ENCODE data around the gene PAK5.

Gene PAK5

DNA sequence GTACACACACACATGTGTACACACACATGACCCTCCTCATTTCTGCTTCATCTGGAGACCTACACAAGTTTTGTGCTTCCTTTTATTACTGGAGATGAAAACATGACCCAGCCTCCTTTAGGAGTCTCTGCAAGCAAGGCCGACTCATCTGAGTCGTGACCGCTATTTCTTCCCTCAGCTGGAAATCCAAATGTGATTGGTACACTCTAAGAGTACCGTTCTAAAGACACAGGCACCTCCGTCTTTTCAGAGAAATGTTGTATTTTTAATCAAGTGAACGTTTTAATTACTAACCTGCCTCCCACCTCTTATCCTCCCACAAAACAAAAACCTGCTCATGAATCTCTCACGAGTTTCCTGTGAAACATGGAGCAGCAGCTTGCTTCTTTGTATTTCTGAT, 261.5 kb downstream of the PAK5 start:
- CTCF ChIA-PET, result no interaction called here
- H3K4me3 Mint-ChIP-seq, result no peak overlapping the region
- H3K9me3 Mint-ChIP-seq, result no peaks in the 10 kb centered on the region
- H3K4me1 Mint-ChIP-seq, result no peaks in the 10 kb centered on the region
- H3K27me3 Mint-ChIP-seq, result no peaks in the 10 kb centered on the region
- no peak overlapping the region for H3K27ac Mint-ChIP-seq
- no peak for DNase-seq
- no peaks in the 10 kb centered on the region for H3K36me3 Mint-ChIP-seq

DNA sequence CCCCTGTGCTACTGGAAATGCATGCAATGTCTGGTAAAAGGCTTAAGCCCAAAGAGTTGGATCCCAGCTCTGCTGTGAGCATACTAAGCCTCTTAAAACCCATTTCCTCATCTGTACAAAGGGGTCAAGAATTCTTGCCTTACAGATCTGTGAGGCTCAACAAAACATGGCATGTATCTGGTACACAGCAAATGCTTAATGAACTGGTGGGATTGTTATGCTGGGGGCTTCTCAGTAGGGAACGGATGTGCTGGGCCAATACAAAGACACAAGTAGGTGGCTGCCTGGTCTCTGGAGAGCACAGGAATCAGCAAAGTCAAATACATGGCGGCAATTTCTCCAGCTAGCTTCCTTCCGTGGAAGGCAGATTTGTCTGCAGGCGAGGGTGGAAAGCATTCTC, 262.2 kb downstream of the PAK5 start:
- Mint-ChIP-seq H3K4me3 (no peak overlapping the region), H3K27me3 (no peaks in the 10 kb centered on the region), H3K36me3 (no peaks in the 10 kb centered on the region), H3K27ac (no peak overlapping the region), H3K4me1 (no peaks in the 10 kb centered on the region), H3K9me3 (no peaks in the 10 kb centered on the region)
- no peak for DNase-seq
- CTCF ChIA-PET, result no interaction called here

DNA sequence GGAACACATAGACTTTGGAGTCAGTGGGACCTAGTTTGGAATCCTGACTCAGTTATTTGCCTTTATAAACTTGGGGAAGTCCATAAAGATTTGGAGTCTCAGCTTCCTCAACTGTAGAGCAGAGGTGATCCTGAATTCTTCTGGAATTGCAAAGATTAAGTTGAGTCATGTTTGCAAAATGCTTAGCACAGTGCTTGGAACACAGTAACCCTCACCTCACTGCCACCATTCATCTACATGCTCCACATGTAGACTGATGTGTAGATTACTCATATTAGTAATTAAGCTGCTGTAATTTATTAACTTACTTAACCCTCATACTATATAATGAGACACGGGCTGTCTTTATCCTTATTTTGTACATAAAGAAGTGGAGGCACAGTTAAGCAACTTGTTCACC, 263.0 kb downstream of the PAK5 start:
- no peak for DNase-seq
- Mint-ChIP-seq H3K27me3 (no peaks in the 10 kb centered on the region), H3K4me3 (no peak overlapping the region), H3K27ac (no peak overlapping the region), H3K4me1 (no peaks in the 10 kb centered on the region), H3K36me3 (no peaks in the 10 kb centered on the region), H3K9me3 (no peaks in the 10 kb centered on the region)
- CTCF ChIA-PET, result no interaction called here

DNA sequence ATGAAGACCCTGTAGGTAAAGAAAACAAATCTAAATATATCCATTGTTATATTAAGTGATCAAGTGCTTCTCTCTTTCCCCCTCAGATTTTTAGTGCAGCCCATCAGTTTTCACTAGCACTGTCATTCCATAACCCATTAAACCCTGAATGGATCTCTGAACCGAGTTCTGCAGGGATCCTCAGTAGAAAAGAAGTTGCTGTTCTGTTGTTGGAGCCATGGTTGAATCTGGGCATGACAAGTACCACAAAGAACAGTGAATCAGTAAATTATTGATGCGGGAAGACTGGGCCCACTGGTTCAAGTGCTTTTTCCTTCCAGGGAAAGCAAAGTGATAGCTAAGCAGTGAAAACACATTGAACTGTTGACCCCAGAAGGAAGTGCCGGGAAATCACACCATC, 264.1 kb downstream of the PAK5 start:
- no peaks in the 10 kb centered on the region for H3K9me3 Mint-ChIP-seq
- H3K4me1 Mint-ChIP-seq, result no peaks in the 10 kb centered on the region
- H3K36me3 Mint-ChIP-seq, result no peaks in the 10 kb centered on the region
- H3K27me3 Mint-ChIP-seq, result no peaks in the 10 kb centered on the region
- DNase-seq, result no peak
- no peak overlapping the region for H3K27ac Mint-ChIP-seq
- no peak overlapping the region for H3K4me3 Mint-ChIP-seq
- CTCF ChIA-PET, result no interaction called here

DNA sequence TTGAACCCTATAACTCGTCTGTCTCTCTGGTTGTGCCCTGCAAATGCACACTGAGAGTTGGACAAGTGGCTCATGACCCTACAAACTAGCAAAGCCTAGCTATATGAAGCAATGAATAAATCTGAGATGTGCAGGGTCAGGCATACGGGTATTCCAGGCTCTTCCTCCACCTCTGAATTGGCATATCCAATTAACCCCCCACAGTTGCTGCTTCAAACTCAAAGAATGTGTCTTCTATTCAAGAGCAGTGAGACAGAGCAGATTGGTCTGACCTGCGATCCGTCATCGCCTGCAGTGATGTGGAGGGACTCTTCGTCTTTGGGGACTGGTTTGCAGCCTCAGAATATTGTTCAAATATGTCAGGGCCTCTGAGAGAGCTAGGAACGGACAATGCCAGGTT, 264.7 kb downstream of the PAK5 start:
- H3K36me3 Mint-ChIP-seq, result no peaks in the 10 kb centered on the region
- H3K27me3 Mint-ChIP-seq, result no peaks in the 10 kb centered on the region
- H3K9me3 Mint-ChIP-seq, result no peaks in the 10 kb centered on the region
- no peak overlapping the region for H3K4me3 Mint-ChIP-seq
- H3K4me1 Mint-ChIP-seq, result no peaks in the 10 kb centered on the region
- H3K27ac Mint-ChIP-seq, result no peak overlapping the region
- DNase-seq, result no peak
- CTCF ChIA-PET, result no interaction called here

DNA sequence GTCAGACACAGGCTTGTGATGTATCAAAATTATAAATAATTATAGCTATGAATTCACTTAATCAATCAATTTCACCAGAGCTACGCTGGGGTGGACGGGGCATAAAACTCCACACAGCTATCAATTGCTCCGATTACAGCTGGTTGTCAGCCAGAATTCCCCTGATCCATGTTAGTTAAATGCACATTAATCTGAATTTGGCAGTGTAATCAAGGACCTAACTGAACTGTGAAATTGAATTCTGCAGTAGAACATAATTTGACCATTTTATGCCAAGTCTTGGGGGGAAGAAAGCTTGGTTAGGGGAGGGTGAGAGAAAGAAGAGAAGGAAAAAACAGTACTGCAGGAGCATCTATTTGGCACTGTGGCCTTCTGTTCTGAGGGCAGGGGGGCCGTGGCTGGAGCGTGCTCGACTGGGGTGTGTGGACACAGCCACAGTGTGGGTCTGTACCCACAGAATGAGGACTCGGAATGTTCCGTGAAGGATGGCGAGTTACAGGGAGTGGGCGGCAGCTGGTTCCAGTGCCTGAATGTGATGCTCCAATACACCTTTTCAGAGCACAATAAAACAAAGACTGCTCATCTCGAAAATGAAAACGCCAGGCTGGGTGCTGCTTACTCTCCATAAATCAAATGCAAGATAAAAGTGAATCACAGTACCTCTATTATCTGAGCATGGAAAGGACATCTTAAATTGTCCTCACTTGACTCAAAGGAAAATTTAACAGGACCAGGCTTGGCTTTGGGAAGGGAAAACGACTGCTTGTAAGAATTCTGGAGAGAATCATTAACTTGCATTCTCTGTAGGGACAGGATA, 265.3 kb downstream of the PAK5 start:
- H3K27ac Mint-ChIP-seq, result no peak overlapping the region
- H3K27me3 Mint-ChIP-seq, result no peaks in the 10 kb centered on the region
- DNase-seq, result no peak
- H3K4me3 Mint-ChIP-seq, result no peak overlapping the region
- no peaks in the 10 kb centered on the region for H3K4me1 Mint-ChIP-seq
- no peaks in the 10 kb centered on the region for H3K9me3 Mint-ChIP-seq
- no peaks in the 10 kb centered on the region for H3K36me3 Mint-ChIP-seq
- CTCF ChIA-PET, result no interaction called here

DNA sequence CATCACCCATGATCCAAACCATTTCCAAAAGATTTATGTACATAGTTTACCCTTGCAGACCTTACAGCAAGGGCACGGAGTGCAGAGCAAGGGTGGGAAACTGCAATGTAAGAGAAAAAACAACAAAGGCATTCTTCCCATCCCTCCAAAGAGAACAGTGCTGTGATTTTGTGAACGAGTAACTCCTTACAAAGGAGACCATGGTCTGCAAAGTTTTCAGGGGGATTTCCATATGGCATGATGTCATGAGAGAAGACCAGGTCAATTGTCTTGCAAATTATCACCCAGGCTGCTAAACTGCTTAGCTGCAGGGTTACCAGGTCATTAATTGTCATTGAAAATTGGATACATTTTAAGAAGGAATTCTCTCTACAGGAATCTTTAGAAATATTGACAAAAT, 266.2 kb downstream of the PAK5 start:
- Mint-ChIP-seq H3K27ac (no peak overlapping the region), H3K9me3 (no peaks in the 10 kb centered on the region), H3K4me1 (no peaks in the 10 kb centered on the region), H3K36me3 (no peaks in the 10 kb centered on the region), H3K4me3 (no peak overlapping the region), H3K27me3 (no peaks in the 10 kb centered on the region)
- DNase-seq, result no peak
- CTCF ChIA-PET, result no interaction called here

DNA sequence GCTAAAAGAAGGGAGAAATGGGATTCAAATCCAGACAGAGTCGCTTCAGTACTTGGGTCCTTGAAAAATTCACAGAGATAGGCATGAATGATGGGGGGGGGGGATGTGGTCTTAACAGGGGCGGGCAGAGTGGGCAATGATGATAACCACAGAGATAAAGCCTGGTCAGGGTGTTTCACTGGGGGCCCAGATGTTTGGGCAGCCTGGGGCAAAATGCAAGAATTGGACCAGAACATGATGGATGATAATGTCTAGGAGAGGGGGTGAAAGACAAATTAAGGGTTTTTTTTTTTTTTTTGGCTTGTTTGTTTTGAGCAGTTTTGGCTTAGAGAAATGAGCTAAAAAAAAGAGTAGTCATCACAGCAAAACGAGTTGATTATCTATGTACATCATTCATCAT, 267.1 kb downstream of the PAK5 start:
- Mint-ChIP-seq H3K9me3 (no peaks in the 10 kb centered on the region), H3K4me3 (no peak overlapping the region), H3K36me3 (no peaks in the 10 kb centered on the region), H3K27ac (no peak overlapping the region), H3K4me1 (no peaks in the 10 kb centered on the region), H3K27me3 (no peaks in the 10 kb centered on the region)
- DNase-seq, result no peak
- CTCF ChIA-PET, result no interaction called here

DNA sequence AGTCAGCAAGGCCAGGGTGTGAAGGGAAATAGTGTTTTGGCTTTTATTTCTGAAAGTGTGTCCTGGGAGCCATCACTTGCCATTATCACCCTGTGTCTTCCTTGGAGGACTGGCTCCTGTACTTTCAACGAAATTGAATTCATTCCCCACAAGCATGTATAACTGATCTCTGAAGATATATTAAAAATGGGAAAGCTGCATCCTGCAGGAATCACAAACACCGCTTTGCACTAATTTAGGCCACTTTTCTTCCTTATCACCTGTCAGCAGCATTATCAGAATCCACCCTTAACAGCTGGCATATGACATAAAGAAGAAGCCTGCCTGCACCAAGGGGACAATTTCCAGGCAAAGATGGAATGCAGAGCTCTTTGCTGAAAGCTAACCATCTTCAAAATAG, 268.3 kb downstream of the PAK5 start:
- H3K4me1 Mint-ChIP-seq, result no peaks in the 10 kb centered on the region
- CTCF ChIA-PET, result interaction anchor here (0.5 to 0.6 kb wide), 2 partner anchors 47 to 337 kb away, joined by 3 read pairs; no protein-coding TSS in a partner anchor
- H3K4me3 Mint-ChIP-seq, result no peak overlapping the region
- H3K36me3 Mint-ChIP-seq, result no peaks in the 10 kb centered on the region
- no peaks in the 10 kb centered on the region for H3K27me3 Mint-ChIP-seq
- no peak for DNase-seq
- no peak overlapping the region for H3K27ac Mint-ChIP-seq
- H3K9me3 Mint-ChIP-seq, result no peaks in the 10 kb centered on the region

DNA sequence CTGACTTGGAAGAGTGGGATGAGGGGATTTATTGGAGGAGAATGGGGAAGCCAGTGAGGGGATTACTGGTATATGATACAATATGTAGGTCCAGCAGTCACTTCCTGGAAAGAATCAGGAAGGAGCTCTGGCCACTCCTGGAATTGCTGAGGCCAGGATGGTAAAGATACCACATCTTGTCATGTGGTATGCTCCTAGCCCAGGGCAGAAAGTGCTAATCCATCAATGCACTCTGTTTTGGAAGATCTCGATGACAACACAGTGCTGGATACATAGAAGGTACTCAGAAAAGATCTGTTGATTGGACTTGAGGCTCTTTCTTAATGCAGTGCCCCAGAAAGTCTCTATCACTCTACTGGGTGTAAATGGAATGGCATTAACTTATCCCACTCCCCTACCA, 271.9 kb downstream of the PAK5 start:
- Mint-ChIP-seq H3K9me3 (no peaks in the 10 kb centered on the region), H3K27me3 (no peaks in the 10 kb centered on the region), H3K27ac (no peak overlapping the region), H3K4me1 (no peaks in the 10 kb centered on the region), H3K4me3 (no peak overlapping the region), H3K36me3 (no peaks in the 10 kb centered on the region)
- DNase-seq, result no peak
- CTCF ChIA-PET, result no interaction called here

DNA sequence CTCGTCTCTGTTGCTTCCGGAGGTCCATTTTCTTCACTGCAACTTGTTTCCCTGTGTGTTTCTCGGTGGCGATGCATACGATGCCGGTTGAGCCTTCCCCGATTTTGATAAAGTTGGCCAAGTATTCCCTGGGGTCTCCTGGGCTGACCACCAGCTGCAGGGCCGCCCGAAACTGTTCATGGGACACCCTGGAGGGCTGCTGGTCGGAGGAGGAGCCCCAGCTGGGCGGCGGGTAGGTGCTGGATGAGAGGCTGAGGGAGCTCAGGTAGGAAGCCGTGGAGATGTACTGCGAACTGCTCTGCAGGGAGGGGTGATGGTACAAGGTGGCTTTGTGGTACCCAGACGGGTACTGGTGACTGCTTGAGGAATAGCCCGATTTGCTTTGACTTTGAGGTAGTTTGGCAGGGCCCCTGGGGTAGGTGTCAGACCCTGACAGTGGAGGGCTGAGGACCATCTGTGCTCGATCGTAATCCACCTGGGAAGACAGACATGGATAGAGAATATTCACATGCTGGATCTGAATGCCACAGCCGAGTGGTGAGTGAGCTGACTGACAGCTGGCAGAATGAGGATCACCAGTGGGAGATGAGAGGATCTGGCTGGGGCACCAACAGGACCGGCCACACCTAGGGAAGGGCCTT, 272.8 kb downstream of the PAK5 start:
- H3K27ac Mint-ChIP-seq, result no peak overlapping the region
- CTCF ChIA-PET, result no interaction called here
- H3K4me1 Mint-ChIP-seq, result no peaks in the 10 kb centered on the region
- H3K4me3 Mint-ChIP-seq, result no peak overlapping the region
- H3K27me3 Mint-ChIP-seq, result no peaks in the 10 kb centered on the region
- no peaks in the 10 kb centered on the region for H3K9me3 Mint-ChIP-seq
- DNase-seq, result no peak
- H3K36me3 Mint-ChIP-seq, result no peaks in the 10 kb centered on the region

DNA sequence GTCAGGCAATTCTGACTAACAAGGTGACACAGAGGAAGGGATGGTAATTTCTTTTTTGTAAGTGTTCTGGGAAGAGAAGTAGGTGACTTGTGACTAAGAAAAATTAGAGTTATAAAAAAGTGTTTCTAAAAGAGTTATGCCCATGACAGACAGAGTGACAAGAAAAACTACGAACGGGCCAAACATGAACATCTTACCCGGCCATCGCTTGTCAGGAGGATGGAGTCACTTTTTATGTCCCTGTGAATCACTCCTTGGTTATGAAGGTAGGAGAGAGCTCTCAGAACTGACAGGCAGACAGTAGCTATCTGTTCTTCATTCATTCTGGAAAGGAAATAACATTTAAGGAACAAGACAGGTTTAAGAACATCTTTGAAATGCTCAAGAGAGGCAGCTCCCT, 281.5 kb downstream of the PAK5 start:
- no peak overlapping the region for H3K4me3 Mint-ChIP-seq
- no peaks in the 10 kb centered on the region for H3K27me3 Mint-ChIP-seq
- no peaks in the 10 kb centered on the region for H3K9me3 Mint-ChIP-seq
- no peak overlapping the region for H3K27ac Mint-ChIP-seq
- CTCF ChIA-PET, result no interaction called here
- DNase-seq, result no peak
- no peaks in the 10 kb centered on the region for H3K36me3 Mint-ChIP-seq
- H3K4me1 Mint-ChIP-seq, result no peaks in the 10 kb centered on the region

DNA sequence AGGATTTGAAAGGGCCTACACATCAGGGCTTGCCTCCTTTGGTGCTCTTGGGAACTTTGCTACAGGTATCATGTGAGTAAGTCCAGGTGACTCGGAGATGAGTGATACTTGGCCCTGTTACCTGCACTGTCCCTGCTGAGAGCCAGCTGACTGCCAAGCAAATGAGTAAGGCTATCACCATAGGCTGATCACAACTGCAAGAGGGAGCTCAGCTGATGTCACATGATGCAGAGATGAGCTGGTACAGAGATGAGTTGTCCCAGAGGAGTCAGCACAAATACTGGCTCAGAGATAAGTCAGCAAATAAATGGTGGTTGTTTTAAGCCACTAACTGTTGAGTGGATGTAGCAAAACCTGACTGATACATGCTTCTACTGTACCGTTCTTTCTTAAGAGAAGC, 283.1 kb downstream of the PAK5 start:
- no peaks in the 10 kb centered on the region for H3K36me3 Mint-ChIP-seq
- CTCF ChIA-PET, result no interaction called here
- H3K9me3 Mint-ChIP-seq, result no peaks in the 10 kb centered on the region
- H3K27me3 Mint-ChIP-seq, result no peaks in the 10 kb centered on the region
- no peak for DNase-seq
- H3K27ac Mint-ChIP-seq, result no peak overlapping the region
- H3K4me1 Mint-ChIP-seq, result no peaks in the 10 kb centered on the region
- H3K4me3 Mint-ChIP-seq, result no peak overlapping the region

DNA sequence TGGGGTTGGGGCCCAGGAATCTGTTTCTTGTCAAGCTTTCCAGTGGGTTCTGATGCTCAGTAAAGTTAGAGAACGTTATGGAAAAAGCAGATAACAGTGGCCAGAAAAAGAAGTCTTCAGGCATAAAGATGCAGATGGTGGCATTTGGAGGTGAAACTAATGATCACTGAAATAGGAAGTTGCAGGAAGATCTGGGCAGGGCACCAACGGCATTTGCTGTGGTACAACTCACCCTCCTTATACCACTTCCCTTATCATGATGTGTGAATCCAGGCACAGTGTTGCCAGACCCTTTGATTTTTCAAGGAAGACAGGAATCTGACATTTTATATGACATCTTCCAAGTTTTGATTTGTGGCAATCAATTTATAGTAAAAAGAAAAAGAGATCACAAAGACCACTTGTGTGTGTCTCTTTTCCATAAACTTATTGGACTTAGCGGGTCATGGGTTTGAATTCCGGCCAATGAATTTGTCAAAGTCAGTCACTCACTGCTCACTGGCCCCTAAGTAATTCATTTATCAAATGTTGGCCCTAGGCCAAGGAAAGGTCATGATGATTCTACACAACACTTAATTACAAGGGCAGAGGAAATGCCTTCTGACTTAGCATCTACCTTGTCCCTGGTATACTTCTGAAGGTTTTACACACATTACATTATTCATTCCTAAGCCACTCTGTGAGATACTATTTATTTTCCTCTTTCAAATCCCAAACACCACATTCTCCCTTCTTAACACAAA, 286.9 kb downstream of the PAK5 start:
- DNase-seq, result no peak
- H3K4me1 Mint-ChIP-seq, result no peaks in the 10 kb centered on the region
- H3K4me3 Mint-ChIP-seq, result no peak overlapping the region
- no peaks in the 10 kb centered on the region for H3K9me3 Mint-ChIP-seq
- H3K27ac Mint-ChIP-seq, result no peak overlapping the region
- H3K27me3 Mint-ChIP-seq, result no peaks in the 10 kb centered on the region
- CTCF ChIA-PET, result no interaction called here
- H3K36me3 Mint-ChIP-seq, result no peaks in the 10 kb centered on the region

DNA sequence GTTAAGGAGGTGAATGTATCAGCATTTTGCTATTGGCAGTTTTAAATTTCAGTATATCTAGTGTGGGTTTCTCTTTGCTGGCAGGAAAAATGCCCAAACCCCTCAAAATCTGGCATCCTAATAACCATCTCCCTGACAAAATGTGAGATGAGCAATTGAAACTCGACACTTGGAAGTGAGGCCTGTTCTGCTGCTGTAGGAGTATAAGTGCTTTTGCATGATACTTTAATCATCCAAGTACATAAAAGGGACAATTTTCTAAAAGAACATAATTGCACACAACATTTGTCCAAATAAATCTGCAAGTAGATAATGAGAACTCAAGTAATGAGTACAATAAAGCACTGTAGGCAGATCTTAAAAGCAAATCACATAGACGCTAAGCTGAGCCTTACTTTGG, 288.0 kb downstream of the PAK5 start:
- no peaks in the 10 kb centered on the region for H3K4me1 Mint-ChIP-seq
- H3K27me3 Mint-ChIP-seq, result no peaks in the 10 kb centered on the region
- no peaks in the 10 kb centered on the region for H3K36me3 Mint-ChIP-seq
- no peak for DNase-seq
- no peak overlapping the region for H3K27ac Mint-ChIP-seq
- no peaks in the 10 kb centered on the region for H3K9me3 Mint-ChIP-seq
- no peak overlapping the region for H3K4me3 Mint-ChIP-seq
- CTCF ChIA-PET, result no interaction called here
